Measurements from ENCODE around the gene UPF1.
A peak's percentile ranks its signal among the peaks of the same experiment; 100 is the strongest.

DNA sequence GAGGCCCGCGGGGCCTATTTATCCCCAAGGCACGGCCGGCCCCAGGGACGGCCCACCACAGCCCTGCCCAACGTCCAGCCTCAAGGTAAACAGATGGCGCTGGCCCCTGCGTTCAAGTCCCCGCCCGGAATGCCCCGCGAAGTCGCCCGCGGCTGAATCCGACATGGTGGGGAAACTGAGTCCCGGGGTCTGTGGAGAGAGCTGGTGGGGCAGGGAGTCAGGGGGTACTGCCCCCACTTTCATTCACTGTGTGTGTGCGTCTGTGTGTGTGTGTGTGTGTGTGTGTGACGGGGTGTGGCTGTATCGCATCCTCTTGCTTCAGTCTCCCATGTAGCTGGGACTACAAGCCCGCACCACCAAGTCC, 40.5 kb upstream of the UPF1 start:
- TF ChIP-seq ZNF274 (IDR thresholded peaks at IDR 0.05; ENCODE audit: low read depth, low read length) (no peak), SUZ12 (IDR thresholded peaks at IDR 0.05; ENCODE audit: extremely low read depth, insufficient read depth, insufficient read length) (peak; percentile 33), YY1 (IDR thresholded peaks at IDR 0.05; ENCODE audit: insufficient read depth, insufficient read length) (no peak)

All from NT2/D1 (cell line).